ENCODE measurements around the gene HDLBP. TPM values are rescaled to one million over a fixed set of nuclear protein-coding genes. Genes with fewer than 3 reads are reported as not detected.

The HDLBP gene
- total RNA-seq, 1 donor from 2014 or later, result 405 TPM

- H3K36me3 ChIP-seq (ENCODE audit: control insufficient read depth, insufficient read depth, low read length), result peaks cover 7% of the 10 kb centered on the region
- no peaks in the 10 kb centered on the region for H3K27me3 ChIP-seq (ENCODE audit: control insufficient read depth, insufficient read depth, low read length)
- TF ChIP-seq, protein P1, sequence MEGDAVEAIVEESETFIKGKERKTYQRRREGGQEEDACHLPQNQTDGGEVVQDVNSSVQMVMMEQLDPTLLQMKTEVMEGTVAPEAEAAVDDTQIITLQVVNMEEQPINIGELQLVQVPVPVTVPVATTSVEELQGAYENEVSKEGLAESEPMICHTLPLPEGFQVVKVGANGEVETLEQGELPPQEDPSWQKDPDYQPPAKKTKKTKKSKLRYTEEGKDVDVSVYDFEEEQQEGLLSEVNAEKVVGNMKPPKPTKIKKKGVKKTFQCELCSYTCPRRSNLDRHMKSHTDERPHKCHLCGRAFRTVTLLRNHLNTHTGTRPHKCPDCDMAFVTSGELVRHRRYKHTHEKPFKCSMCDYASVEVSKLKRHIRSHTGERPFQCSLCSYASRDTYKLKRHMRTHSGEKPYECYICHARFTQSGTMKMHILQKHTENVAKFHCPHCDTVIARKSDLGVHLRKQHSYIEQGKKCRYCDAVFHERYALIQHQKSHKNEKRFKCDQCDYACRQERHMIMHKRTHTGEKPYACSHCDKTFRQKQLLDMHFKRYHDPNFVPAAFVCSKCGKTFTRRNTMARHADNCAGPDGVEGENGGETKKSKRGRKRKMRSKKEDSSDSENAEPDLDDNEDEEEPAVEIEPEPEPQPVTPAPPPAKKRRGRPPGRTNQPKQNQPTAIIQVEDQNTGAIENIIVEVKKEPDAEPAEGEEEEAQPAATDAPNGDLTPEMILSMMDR (IDR thresholded peaks at IDR 0.05; ENCODE audit: insufficient read depth, low read length, poor library complexity, severe bottlenecking), result no peak
- no peak for DNase-seq (ENCODE audit: low read depth)
- no peak overlapping the region for H3K4me3 ChIP-seq (ENCODE audit: low read depth, low read length)
Measured at GRCh38 chr2:241340631-241341163, 25.2 kb upstream of the HDLBP start.

GRCh38 chr2:241339839-241340630, 24.6 kb upstream of the HDLBP start:
- TF ChIP-seq, protein P1 (IDR thresholded peaks at IDR 0.05; ENCODE audit: insufficient read depth, low read length, poor library complexity, severe bottlenecking), result no peak
- Histone ChIP-seq H3K4me3 (ENCODE audit: low read depth, low read length) (no peak overlapping the region), H3K27me3 (ENCODE audit: control insufficient read depth, insufficient read depth, low read length) (no peaks in the 10 kb centered on the region), H3K36me3 (ENCODE audit: control insufficient read depth, insufficient read depth, low read length) (peaks cover 7% of the 10 kb centered on the region)
- no peak for DNase-seq (ENCODE audit: low read depth)

DNA sequence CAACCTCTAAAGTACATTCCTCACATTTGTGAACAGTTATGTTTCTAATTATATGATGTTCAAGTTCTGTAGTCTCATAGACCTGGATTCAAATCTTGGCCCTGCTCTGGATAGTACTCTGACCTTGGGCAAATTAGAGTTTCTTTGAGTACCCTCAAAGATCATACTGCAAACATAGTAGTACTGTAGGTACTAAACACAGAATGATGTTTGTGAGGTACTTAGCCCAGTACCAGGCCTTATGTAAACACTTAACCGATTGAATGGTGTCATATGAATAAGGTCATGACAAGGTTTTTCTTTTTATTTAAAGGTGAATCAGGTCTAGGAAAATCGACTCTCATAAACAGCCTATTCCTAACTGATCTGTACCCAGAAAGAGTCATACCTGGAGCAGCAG, 19.3 kb upstream of the HDLBP start:
- no peak overlapping the region for H3K4me3 ChIP-seq (ENCODE audit: low read depth, low read length)
- H3K27me3 ChIP-seq (ENCODE audit: control insufficient read depth, insufficient read depth, low read length), result no peaks in the 10 kb centered on the region
- H3K36me3 ChIP-seq (ENCODE audit: control insufficient read depth, insufficient read depth, low read length), result peaks cover 1% of the 10 kb centered on the region
- TF ChIP-seq, protein P1 (IDR thresholded peaks at IDR 0.05; ENCODE audit: insufficient read depth, low read length, poor library complexity, severe bottlenecking), result no peak
- no peak for DNase-seq (ENCODE audit: low read depth)

- TF ChIP-seq, protein P1 (IDR thresholded peaks at IDR 0.05; ENCODE audit: insufficient read depth, low read length, poor library complexity, severe bottlenecking), result no peak
- H3K27me3 ChIP-seq (ENCODE audit: control insufficient read depth, insufficient read depth, low read length), result no peaks in the 10 kb centered on the region
- no peak for DNase-seq (ENCODE audit: low read depth)
- H3K36me3 ChIP-seq (ENCODE audit: control insufficient read depth, insufficient read depth, low read length), result no peaks in the 10 kb centered on the region
- no peak overlapping the region for H3K4me3 ChIP-seq (ENCODE audit: low read depth, low read length)
Measured at GRCh38 chr2:241330616-241330981, 15.1 kb upstream of the HDLBP start.

- DNase-seq (ENCODE audit: low read depth), result no peak
- TF ChIP-seq, protein P1 (IDR thresholded peaks at IDR 0.05; ENCODE audit: insufficient read depth, low read length, poor library complexity, severe bottlenecking), result no peak
- Histone ChIP-seq H3K4me3 (ENCODE audit: low read depth, low read length) (no peak overlapping the region), H3K36me3 (ENCODE audit: control insufficient read depth, insufficient read depth, low read length) (no peaks in the 10 kb centered on the region), H3K27me3 (ENCODE audit: control insufficient read depth, insufficient read depth, low read length) (no peaks in the 10 kb centered on the region)
Measured at GRCh38 chr2:241329669-241330615, 14.5 kb upstream of the HDLBP start.

Data from kidney epithelial cell (primary cell).